Measurements from ENCODE around the gene FBXO8. TPM values are rescaled to one million over a fixed set of nuclear protein-coding genes. Genes with fewer than 3 reads are reported as not detected.

FBXO8 gene
- total RNA-seq, 1 experiment from 2014 or later = 8.2 TPM

- no peak overlapping the region for H3K27ac ChIP-seq (ENCODE audit: low read length)
- H3K9me3 ChIP-seq (ENCODE audit: low read length) = no peaks in the 10 kb centered on the region
- no peaks in the 10 kb centered on the region for H4K20me1 ChIP-seq (ENCODE audit: low read length)
- CTCF ChIA-PET = interaction anchor here (0.6 kb wide), 1 partner anchor 60 kb away, joined by 3 read pairs; no protein-coding TSS in a partner anchor
- no peaks in the 10 kb centered on the region for H3K9me2 ChIP-seq (replicated peaks; ENCODE audit: low read length)
- DNase-seq (no peak), ATAC-seq (no peak)
- no TSS peak for BruUV-seq (replicated peaks)
- no peaks in the 10 kb centered on the region for H3K36me3 ChIP-seq (ENCODE audit: low read depth, low read length)
- intact Hi-C loops (cut with micrococcal nuclease) = no loop called here
- H3K4me2 ChIP-seq (ENCODE audit: low read length) = no peak overlapping the region
- POLR2A ChIA-PET (ENCODE audit: unreplicated experiment) = no interaction called here
- H3F3A ChIP-seq (ENCODE audit: low read length, unreplicated experiment) = no peaks in the 10 kb centered on the region
- TF ChIP-seq CTCF (conservative IDR thresholded peaks at IDR 0.05; ENCODE audit: low read depth, low read length) (no peak), EZH2 (IDR thresholded peaks at IDR 0.05; ENCODE audit: low read length, unreplicated experiment) (no peak), EZH2phosphoT487 (IDR thresholded peaks at IDR 0.05; ENCODE audit: borderline replicate concordance, low read length) (no peak)
- H3K9ac ChIP-seq (ENCODE audit: low read length) = no peak overlapping the region
- H3K79me2 ChIP-seq (ENCODE audit: low read length) = no peaks in the 10 kb centered on the region
- no peaks in the 10 kb centered on the region for H3K27me3 ChIP-seq (ENCODE audit: low read length)
- peaks cover 7% of the 10 kb centered on the region for H3K4me1 ChIP-seq (ENCODE audit: insufficient read depth, low read length)
- no peak overlapping the region for H2AFZ ChIP-seq (ENCODE audit: low read length)
- no peak overlapping the region for H3K4me3 ChIP-seq (ENCODE audit: low read length)
These were observed 23.4 kb downstream of the FBXO8 start for GRCh38 chr4:174260099-174260498.

GRCh38 chr4:174259580-174259979 is 23.9 kb downstream of the FBXO8 start:
- ChIA-PET POLR2A (ENCODE audit: unreplicated experiment) (no interaction called here), CTCF (no interaction called here)
- DNase-seq = no peak

More at GRCh38 chr4:174259580-174259979, 23.9 kb downstream of the FBXO8 start:
- H3K9me3 ChIP-seq (ENCODE audit: low read length) = no peaks in the 10 kb centered on the region
- H3K79me2 ChIP-seq (ENCODE audit: low read length) = no peaks in the 10 kb centered on the region
- H3K4me2 ChIP-seq (ENCODE audit: low read length) = no peak overlapping the region
- TF ChIP-seq CTCF (conservative IDR thresholded peaks at IDR 0.05; ENCODE audit: low read depth, low read length) = no peak
- TF ChIP-seq EZH2phosphoT487 (IDR thresholded peaks at IDR 0.05; ENCODE audit: borderline replicate concordance, low read length) = no peak
- no peak for TF ChIP-seq EZH2 (IDR thresholded peaks at IDR 0.05; ENCODE audit: low read length, unreplicated experiment)
- no peaks in the 10 kb centered on the region for H4K20me1 ChIP-seq (ENCODE audit: low read length)
- no peaks in the 10 kb centered on the region for H3F3A ChIP-seq (ENCODE audit: low read length, unreplicated experiment)
- no peak overlapping the region for H3K9ac ChIP-seq (ENCODE audit: low read length)
- no peaks in the 10 kb centered on the region for H3K36me3 ChIP-seq (ENCODE audit: low read depth, low read length)
- no peaks in the 10 kb centered on the region for H3K9me2 ChIP-seq (replicated peaks; ENCODE audit: low read length)
- intact Hi-C loops (cut with micrococcal nuclease) = no loop called here
- H3K4me3 ChIP-seq (ENCODE audit: low read length) = no peak overlapping the region
- peaks cover 7% of the 10 kb centered on the region for H3K4me1 ChIP-seq (ENCODE audit: insufficient read depth, low read length)
- no peaks in the 10 kb centered on the region for H3K27me3 ChIP-seq (ENCODE audit: low read length)
- H3K27ac ChIP-seq (ENCODE audit: low read length) = no peak overlapping the region
- ATAC-seq = no peak
- BruUV-seq (replicated peaks) = no TSS peak
- no peak overlapping the region for H2AFZ ChIP-seq (ENCODE audit: low read length)

All from PC-3 (cell line).